Measurements from ENCODE around the gene OR2D3.
"Not testable (repeated sequence)": the region's sequence is repeated elsewhere in the genome, so short reads cannot be mapped to it uniquely, and the experiment has no call there.

Gene OR2D3, protein sequence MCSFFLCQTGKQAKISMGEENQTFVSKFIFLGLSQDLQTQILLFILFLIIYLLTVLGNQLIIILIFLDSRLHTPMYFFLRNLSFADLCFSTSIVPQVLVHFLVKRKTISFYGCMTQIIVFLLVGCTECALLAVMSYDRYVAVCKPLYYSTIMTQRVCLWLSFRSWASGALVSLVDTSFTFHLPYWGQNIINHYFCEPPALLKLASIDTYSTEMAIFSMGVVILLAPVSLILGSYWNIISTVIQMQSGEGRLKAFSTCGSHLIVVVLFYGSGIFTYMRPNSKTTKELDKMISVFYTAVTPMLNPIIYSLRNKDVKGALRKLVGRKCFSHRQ

DNA sequence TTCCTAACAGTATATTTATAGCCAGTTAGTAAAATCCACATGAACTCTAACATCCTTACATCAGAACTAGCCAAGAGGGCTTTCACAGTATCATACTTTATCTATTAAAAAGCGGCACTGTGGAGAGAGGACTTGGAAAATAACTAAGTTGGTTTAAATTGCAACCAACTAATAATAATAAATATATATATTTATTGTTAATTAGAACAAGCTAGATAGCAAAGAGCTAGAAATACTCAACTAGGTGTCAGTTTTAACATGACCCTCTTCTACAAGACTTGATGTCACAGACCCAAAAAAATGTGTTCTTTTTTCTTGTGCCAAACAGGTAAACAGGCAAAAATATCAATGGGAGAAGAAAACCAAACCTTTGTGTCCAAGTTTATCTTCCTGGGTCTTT, at the start of gene OR2D3:
TSS of gene OR2D3 (plus strand) at position 301 of the 400 bp plus-strand sequence. CDS start at position 301, 0 bp downstream.
- no peak for DNase-seq
- H3K27ac Mint-ChIP-seq, result no peak within 1 kb of the TSS
- peaks cover 3% of the 10 kb centered on the region for H3K4me1 Mint-ChIP-seq (ENCODE audit: low read depth)
- no peak within 1 kb of the TSS for H3K4me3 Mint-ChIP-seq
- peaks cover 20% of the 10 kb centered on the region for H3K27me3 Mint-ChIP-seq
- no peaks in the 10 kb centered on the region for H3K36me3 Mint-ChIP-seq (ENCODE audit: low read depth)
- H3K9me3 Mint-ChIP-seq, result no peaks in the 10 kb centered on the region

- no peak overlapping the region for H3K27ac Mint-ChIP-seq
- no peak overlapping the region for H3K4me3 Mint-ChIP-seq
- H3K4me1 Mint-ChIP-seq (ENCODE audit: low read depth), result no peaks in the 10 kb centered on the region
- H3K9me3 Mint-ChIP-seq, result no peaks in the 10 kb centered on the region
- no peaks in the 10 kb centered on the region for H3K36me3 Mint-ChIP-seq (ENCODE audit: low read depth)
- H3K27me3 Mint-ChIP-seq, result peaks cover 17% of the 10 kb centered on the region
- no peak for DNase-seq
These were observed 49.5 kb upstream of the OR2D3 start for GRCh38 chr11:6871278-6871677.

GRCh38 chr11:6875761-6876160, 45.0 kb upstream of the OR2D3 start:
- no peak for DNase-seq
- Mint-ChIP-seq H3K36me3 (ENCODE audit: low read depth) (no peaks in the 10 kb centered on the region), H3K4me3 (no peak overlapping the region), H3K9me3 (no peaks in the 10 kb centered on the region), H3K4me1 (ENCODE audit: low read depth) (no peaks in the 10 kb centered on the region), H3K27ac (no peak overlapping the region), H3K27me3 (peaks cover 11% of the 10 kb centered on the region)

- Mint-ChIP-seq H3K27me3 (peaks cover 10% of the 10 kb centered on the region), H3K27ac (no peak within 1 kb of the TSS), H3K4me3 (no peak within 1 kb of the TSS), H3K9me3 (no peaks in the 10 kb centered on the region), H3K4me1 (ENCODE audit: low read depth) (no peaks in the 10 kb centered on the region), H3K36me3 (ENCODE audit: low read depth) (no peaks in the 10 kb centered on the region)
- DNase-seq, result no peak
These were observed 44.5 kb upstream of the OR2D3 start, which contains the start of gene OR10A4 for GRCh38 chr11:6876325-6876724. Gene OR10A4 (plus strand): TSS chr11:6876625. CDS start chr11:6876648, 23 bp downstream.

GRCh38 chr11:6876914-6877313, 43.9 kb upstream of the OR2D3 start:
- Mint-ChIP-seq H3K36me3 (ENCODE audit: low read depth) (no peaks in the 10 kb centered on the region), H3K27ac (no peak overlapping the region)

GRCh38 chr11:6882751-6883150, 38.1 kb upstream of the OR2D3 start:
- H3K27me3 Mint-ChIP-seq, result peaks cover 6% of the 10 kb centered on the region
- no peak overlapping the region for H3K27ac Mint-ChIP-seq
- no peaks in the 10 kb centered on the region for H3K36me3 Mint-ChIP-seq (ENCODE audit: low read depth)
- H3K9me3 Mint-ChIP-seq, result no peaks in the 10 kb centered on the region
- no peak overlapping the region for H3K4me3 Mint-ChIP-seq
- DNase-seq, result no peak
- H3K4me1 Mint-ChIP-seq (ENCODE audit: low read depth), result no peaks in the 10 kb centered on the region

More at GRCh38 chr11:6876914-6877313, 43.9 kb upstream of the OR2D3 start:
- Mint-ChIP-seq H3K4me3 (no peak overlapping the region), H3K27me3 (peaks cover 9% of the 10 kb centered on the region), H3K9me3 (no peaks in the 10 kb centered on the region), H3K4me1 (ENCODE audit: low read depth) (no peaks in the 10 kb centered on the region)
- no peak for DNase-seq

DNA sequence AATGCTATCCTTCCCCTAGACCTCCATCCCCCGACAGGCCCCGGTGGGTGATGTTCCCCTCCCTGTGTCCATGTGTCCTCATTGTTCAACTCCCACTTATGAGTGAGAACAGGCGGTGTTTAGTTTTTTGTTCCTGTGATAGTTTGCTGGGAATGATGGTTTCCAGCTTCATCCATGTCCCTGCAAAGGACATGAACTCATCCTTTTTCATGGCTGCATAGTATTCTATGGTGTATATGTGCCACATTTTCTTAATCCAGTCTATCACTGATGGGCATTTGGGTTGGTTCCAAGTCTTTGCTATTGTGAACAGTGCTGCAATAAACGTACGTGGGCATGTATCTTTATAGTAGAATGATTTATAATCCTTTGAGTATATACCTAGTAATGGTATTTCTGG, 33.1 kb upstream of the OR2D3 start:
- DNase-seq; H3K36me3 Mint-ChIP-seq (ENCODE audit: low read depth); H3K4me3 Mint-ChIP-seq; H3K4me1 Mint-ChIP-seq (ENCODE audit: low read depth); H3K27ac Mint-ChIP-seq; H3K9me3 Mint-ChIP-seq: not testable (repeated sequence)
- peaks cover 13% of the 10 kb centered on the region for H3K27me3 Mint-ChIP-seq

DNA sequence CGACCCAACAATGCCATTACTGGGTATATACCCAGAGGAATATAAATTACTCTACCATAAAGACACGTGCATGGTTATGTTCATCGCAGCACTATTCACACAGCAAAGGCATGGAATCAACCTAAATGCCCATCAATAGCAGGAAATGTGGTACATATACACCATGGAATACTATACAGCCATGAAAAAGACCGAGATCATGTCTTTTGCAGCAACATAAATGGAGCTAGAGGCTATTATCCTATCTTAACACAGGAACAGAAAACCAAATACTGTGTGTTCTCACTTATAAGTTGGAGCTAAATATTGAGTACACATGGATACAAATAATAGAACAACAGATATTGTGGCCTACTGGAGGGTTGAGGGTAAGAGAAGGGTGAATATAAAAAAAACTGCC, 32.0 kb upstream of the OR2D3 start:
- Mint-ChIP-seq H3K27me3 (peaks cover 8% of the 10 kb centered on the region), H3K36me3 (ENCODE audit: low read depth) (no peaks in the 10 kb centered on the region), H3K9me3 (no peaks in the 10 kb centered on the region), H3K4me3 (no peak overlapping the region), H3K27ac (no peak overlapping the region), H3K4me1 (ENCODE audit: low read depth) (no peaks in the 10 kb centered on the region)
- DNase-seq, result no peak

DNA sequence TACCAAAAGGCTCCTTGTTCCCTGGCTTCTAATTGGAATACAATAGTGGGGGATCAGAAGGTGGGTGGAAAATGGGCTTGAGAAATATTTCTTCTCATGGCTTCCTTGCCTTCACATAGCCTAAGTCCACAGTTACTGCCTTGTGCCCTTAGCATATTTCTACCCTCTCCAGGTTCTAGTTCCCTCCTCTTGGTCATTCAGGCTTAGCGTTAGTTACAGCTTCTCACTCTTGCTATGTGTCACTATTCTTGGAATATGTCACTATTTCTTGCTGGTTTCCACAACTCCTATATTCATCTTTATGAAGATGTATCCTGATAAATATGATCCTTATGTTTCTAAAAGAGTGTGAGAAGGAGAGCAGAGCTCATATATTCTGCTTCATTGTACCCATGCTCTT, 31.0 kb upstream of the OR2D3 start:
- no peak overlapping the region for H3K4me3 Mint-ChIP-seq

DNA sequence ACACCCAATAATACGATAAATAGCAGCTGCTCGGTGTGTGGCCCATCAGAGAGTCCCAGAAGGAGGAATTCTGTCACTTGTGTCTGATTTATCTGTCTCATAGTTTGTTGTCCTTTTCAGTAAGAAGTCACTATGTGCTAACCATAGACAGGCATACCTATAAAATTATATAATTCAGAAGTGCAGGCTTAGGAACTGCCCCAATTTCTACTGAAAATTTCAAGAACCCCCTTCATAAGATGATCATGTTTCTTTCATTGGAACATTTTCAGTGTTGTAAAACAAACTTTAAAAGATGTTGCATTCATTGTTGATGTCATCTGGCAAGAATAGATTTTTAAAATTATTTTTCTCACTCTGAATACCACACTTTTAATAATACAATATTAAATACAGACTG, 28.4 kb upstream of the OR2D3 start, which contains the start of gene OR2D2:
TSS of gene OR2D2 (minus strand) at position 101 of the 400 bp plus-strand sequence. CDS start at position 101, 0 bp downstream.
- Mint-ChIP-seq H3K27ac (no peak within 1 kb of the TSS), H3K4me1 (ENCODE audit: low read depth) (no peaks in the 10 kb centered on the region), H3K9me3 (no peaks in the 10 kb centered on the region), H3K4me3 (no peak within 1 kb of the TSS), H3K27me3 (peaks cover 8% of the 10 kb centered on the region), H3K36me3 (ENCODE audit: low read depth) (no peaks in the 10 kb centered on the region)
- DNase-seq, result no peak

More for the DNA sequence above, 31.0 kb upstream of the OR2D3 start:
- Mint-ChIP-seq H3K27me3 (peaks cover 8% of the 10 kb centered on the region), H3K27ac (no peak overlapping the region), H3K4me1 (ENCODE audit: low read depth) (no peaks in the 10 kb centered on the region), H3K9me3 (no peaks in the 10 kb centered on the region), H3K36me3 (ENCODE audit: low read depth) (no peaks in the 10 kb centered on the region)
- no peak for DNase-seq

DNA sequence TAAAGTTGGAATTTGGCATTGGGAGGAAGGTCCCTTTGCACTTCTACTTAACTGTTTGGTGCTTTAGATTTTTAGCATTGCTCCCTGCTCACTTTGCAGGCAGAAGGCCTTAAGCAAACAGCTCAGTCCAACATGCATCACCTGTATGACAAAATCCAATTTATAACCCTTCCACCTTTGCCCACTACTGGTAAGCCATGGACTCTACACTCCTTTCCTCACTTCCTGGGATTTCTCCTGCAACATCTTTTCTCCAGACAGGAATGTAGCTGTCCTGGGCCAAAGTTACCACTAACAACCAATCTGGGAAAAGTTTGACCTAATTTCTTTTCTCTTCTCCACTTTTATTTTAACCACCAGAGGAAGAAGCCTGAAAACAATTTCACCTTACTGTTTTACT, 26.7 kb upstream of the OR2D3 start:
- Mint-ChIP-seq H3K27me3 (peaks cover 21% of the 10 kb centered on the region), H3K9me3 (no peaks in the 10 kb centered on the region)

DNA sequence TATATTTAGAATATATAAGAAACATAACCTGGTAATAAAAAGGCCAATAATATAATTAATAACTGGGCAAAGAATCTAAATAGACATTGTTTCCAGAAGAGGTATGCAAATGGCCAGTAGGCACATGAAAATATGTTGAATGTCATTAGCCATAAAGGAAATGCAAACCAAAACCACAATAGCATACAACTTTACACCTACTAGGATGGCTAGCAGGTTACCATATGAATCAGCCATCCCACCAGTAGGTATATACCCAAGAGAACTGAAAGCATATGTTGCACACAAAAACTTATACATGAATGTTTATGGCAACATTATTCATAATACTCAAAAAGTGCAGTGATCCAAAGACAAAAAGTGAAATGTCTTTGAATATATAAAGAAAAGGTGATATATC, 25.8 kb upstream of the OR2D3 start:
- H3K4me3 Mint-ChIP-seq, result no peak overlapping the region
- H3K27ac Mint-ChIP-seq, result no peak overlapping the region
- peaks cover 21% of the 10 kb centered on the region for H3K27me3 Mint-ChIP-seq
- DNase-seq, result no peak
- no peaks in the 10 kb centered on the region for H3K36me3 Mint-ChIP-seq (ENCODE audit: low read depth)
- no peaks in the 10 kb centered on the region for H3K9me3 Mint-ChIP-seq
- H3K4me1 Mint-ChIP-seq (ENCODE audit: low read depth), result no peaks in the 10 kb centered on the region

More for the DNA sequence above, 26.7 kb upstream of the OR2D3 start:
- no peaks in the 10 kb centered on the region for H3K36me3 Mint-ChIP-seq (ENCODE audit: low read depth)
- H3K27ac Mint-ChIP-seq, result no peak overlapping the region
- DNase-seq, result no peak
- H3K4me1 Mint-ChIP-seq (ENCODE audit: low read depth), result no peaks in the 10 kb centered on the region
- H3K4me3 Mint-ChIP-seq, result no peak overlapping the region

GRCh38 chr11:6898911-6899310, 21.9 kb upstream of the OR2D3 start:
- Mint-ChIP-seq H3K9me3 (no peaks in the 10 kb centered on the region), H3K36me3 (ENCODE audit: low read depth) (no peaks in the 10 kb centered on the region), H3K4me3 (no peak overlapping the region), H3K4me1 (ENCODE audit: low read depth) (no peaks in the 10 kb centered on the region), H3K27me3 (peaks cover 13% of the 10 kb centered on the region), H3K27ac (no peak overlapping the region)
- no peak for DNase-seq

DNA sequence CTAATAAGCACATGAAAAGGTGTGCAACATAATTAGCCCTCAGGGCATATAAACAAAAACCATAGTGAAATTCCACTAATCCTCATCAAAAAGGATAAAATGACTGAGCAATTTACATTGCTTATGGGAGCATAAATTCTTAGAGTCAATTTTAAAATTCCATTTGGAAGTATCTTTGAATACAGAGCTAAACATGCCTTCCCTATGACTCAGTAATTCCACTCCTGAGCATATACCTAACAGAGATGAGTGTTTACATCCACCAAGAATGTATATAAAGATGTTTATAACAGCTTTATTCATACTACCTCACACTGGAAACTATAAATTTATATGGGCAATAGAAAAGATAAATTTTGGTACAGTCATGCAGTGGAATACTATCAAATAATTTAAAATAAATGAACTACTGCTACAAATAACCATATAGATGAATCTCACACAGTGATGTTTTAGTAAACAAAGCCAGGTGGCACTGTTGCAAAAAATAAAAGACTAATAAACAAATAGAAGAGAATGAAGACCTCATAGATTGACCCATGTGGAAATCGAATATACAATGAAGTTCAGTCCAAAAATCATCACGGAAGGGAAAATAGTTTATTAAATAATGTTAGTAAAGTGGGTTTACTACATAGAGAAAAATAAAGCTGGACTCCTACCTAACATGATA, 20.3 kb upstream of the OR2D3 start:
- no peak overlapping the region for H3K27ac Mint-ChIP-seq
- H3K36me3 Mint-ChIP-seq (ENCODE audit: low read depth), result no peaks in the 10 kb centered on the region
- no peaks in the 10 kb centered on the region for H3K4me1 Mint-ChIP-seq (ENCODE audit: low read depth)
- no peak overlapping the region for H3K4me3 Mint-ChIP-seq
- no peak for DNase-seq
- H3K27me3 Mint-ChIP-seq, result peaks cover 16% of the 10 kb centered on the region
- H3K9me3 Mint-ChIP-seq, result no peaks in the 10 kb centered on the region

GRCh38 chr11:6904804-6905203, 16.0 kb upstream of the OR2D3 start:
- not testable (repeated sequence) for H3K36me3 Mint-ChIP-seq (ENCODE audit: low read depth); H3K27me3 Mint-ChIP-seq; H3K4me1 Mint-ChIP-seq (ENCODE audit: low read depth); H3K27ac Mint-ChIP-seq; H3K9me3 Mint-ChIP-seq; DNase-seq; H3K4me3 Mint-ChIP-seq

All from activated T-cell treated with anti-CD3 and anti-CD28 coated beads, Interleukin-2, amount 50 U/mL, for 24 hours (primary cell).